Peyer's patch (tissue), 4 donors: ENCODE results near the gene SPAG7.

ENCODE experiments used
- CTCF ChIP-seq, 6 experiments: fragments of 450-650 bp in 4 of 6; fragments of 200-600 bp in 2 of 6; sonication (generic) in 1 of 6; IDR thresholded peaks; one replicate each; pipeline ENCODE4 v1.5.1; 2017 to 2019; ENCODE audit warnings: antibody characterized with exemption in 6 of 6, mild to moderate bottlenecking in 3 of 6, moderate library complexity in 1 of 6
- POLR2A ChIP-seq, 2 donors: fragments of 450-650 bp; IDR thresholded peaks; one replicate each; pipeline ENCODE4 v1.5.1; 2017; ENCODE audit warnings: antibody characterized with exemption in 2 of 2, mild to moderate bottlenecking in 2 of 2, moderate library complexity in 2 of 2

- TF ChIP-seq CTCF (IDR thresholded peaks at IDR 0.05) (no peak), POLR2A (IDR thresholded peaks at IDR 0.05) (no peak)
Observed at GRCh38 chr17:4920351-4921048, 47.1 kb downstream of the SPAG7 start.
